ENCODE data around the gene CLEC4G.

Gene CLEC4G

DNA sequence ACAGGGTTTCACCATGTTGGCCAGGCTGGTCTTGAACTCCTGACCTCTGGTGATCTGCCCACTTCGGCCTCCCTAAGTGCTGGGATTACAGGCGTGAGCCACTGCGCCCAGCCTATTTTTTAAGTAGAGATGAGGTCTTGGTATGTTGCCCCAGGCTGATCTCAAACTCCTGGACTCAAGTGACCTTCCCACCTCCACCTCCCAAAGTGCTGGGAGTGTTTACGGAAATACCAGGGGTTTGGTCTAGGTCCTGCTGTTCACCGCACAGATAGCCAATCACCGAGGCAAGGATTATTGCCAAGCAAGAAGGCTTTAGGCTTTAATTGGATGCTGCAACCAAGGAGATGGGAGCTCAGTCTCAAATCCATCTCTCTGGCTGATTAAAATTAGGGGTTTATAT is 11.6 kb downstream of the CLEC4G start:
- DNase-seq, result no peak

DNA sequence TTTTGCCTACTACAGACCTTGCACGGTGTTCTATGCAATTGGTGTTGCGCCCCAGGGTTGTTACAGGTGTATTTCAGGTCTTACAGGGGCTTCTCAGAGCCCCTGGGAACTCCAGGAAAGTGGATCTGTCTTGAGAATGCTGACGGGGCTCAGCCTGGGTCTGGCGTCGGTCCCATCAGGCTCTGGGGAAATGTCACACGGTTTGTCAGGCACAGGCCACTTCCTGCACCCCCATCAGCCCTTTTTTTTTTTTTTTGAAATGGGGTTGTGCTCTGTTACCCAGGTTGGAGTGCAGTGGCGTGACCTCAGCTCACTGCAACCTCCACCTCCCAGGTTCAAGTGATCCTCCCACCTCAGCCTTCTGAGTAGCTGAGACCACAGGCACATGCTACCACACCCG is 13.2 kb downstream of the CLEC4G start:
- no peak for DNase-seq

- DNase-seq, result no peak
Observed at GRCh38 chr19:7716762-7717161, 15.1 kb downstream of the CLEC4G start.

DNA sequence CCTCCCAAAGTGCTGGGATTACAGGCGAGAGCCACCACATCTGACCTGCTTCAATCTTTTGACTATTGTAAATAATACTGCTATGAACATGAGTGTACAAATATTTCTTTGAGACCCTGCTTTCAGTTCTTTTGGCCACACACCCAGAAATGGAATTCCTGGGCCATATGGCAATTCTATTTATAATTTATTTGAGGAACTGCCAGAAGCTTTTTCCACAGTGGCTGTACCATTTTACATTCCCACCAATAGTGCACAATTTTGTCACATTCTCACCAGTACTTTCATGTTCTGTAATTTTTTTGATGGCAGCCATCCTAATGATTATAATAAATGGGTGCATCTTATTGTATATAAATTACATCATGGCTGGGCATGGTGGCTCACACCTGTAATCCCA is 16.2 kb downstream of the CLEC4G start:
- no peak for DNase-seq

DNA sequence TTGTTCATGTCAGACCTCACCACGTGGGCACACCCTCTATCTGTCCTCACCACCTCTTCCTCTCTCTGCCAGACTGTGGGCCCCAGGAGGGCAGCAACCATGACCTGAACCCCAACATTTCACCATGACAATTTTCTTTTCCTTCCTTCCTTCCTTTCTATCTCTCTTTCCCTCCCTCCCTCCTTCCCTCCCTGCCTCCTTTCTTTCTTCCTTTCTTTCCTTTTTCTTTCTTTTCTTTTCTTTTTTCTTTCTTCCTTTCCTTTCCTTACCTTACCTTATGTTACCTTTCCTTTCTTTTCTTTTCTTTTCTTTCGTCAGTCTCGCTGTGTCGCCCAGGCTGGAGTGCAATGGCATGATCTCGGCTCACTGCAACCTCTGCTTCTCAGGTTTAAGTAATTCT is 21.3 kb downstream of the CLEC4G start:
- no peak for DNase-seq

DNA sequence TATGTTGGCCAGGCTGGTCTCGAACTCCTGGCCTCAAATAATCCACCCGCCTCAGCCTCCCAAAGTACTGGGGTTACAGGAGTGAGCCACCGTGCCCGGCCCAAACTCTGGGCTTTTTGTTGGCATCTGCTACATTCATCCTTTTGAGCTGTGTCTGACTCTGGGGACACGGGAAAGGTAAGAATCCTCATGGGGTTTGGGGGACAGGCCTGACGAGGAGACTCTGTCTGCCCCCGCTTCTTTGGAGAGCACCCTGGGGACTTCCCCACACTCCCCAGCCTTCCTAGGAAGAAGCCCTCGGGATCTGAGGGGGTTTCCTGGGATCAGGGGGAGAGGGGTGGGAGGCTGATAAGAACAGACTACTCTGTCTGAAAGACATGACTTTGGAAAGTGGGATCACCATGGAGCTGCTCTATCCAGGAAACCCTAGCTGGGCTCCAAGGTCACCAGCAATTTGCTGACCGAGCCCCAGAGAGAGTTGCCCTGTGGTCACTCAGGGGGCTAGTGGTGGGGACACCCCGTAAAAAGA is 21.9 kb downstream of the CLEC4G start:
- DNase-seq, result no peak

DNA sequence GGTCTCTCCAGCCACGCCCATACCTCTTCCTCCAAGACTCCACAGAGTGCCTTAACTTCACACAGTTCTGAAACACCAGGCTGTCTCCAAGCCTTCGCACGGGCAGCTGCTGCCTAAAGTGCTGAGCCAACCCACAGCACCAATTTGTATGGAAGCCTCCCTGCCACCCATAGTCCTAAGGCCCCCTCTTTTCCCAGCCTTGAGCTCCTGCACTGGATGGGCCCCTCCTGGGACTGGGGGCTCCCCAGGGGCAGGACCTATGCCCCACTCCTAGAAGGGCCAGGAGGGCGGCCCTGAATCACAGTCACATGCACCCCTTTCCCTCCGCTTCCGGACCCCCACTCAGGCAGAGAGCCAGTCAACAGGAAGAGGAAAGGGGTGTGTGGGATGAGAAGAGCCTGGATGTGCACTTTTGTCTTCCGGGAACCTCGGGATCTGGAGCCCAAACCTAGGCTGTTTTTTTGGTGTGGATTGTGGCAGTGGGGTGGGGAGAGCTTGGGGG is 24.9 kb downstream of the CLEC4G start:
- DNase-seq, result no peak

DNA sequence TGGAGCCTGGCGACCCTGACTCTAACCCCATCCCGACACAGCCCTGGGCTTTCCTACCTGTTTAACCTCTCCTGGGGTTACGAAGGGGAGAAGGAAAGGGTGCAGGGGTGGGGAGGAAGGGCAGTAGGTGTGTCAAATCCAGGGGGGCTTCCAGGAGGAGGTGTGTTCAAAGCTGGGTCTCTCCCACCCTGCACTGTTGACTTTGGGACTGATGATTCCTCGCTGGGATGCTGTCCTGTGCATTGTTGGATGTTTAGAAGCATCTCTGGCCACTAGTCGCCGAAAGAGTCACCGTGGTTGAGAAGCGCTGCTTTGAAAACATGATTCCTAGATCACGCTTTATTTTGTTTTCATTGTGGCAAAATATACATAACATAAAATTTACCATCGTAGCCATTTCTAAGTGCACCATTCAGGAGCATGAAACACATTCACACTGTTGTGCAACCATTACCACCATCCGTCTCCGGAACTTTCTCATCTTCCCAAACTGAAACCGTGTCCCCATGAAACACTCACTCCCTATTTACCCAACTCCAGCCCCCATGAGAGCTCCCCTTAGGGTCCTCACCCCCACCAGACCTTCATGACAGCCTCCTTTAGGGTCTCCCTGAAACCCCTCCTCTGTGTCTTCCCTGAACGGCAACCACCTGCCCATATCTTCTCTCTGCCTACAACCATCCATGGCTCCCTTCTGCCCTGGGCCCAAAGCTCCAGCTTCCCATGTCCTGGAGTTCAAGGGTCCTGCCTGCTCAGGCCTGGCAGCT is 25.5 kb downstream of the CLEC4G start:
- DNase-seq, result no peak

GRCh38 chr19:7705387-7706187 is 26.3 kb downstream of the CLEC4G start:
- DNase-seq, result no peak

GRCh38 chr19:7704280-7705060 is 27.4 kb downstream of the CLEC4G start:
- DNase-seq, result no peak

DNA sequence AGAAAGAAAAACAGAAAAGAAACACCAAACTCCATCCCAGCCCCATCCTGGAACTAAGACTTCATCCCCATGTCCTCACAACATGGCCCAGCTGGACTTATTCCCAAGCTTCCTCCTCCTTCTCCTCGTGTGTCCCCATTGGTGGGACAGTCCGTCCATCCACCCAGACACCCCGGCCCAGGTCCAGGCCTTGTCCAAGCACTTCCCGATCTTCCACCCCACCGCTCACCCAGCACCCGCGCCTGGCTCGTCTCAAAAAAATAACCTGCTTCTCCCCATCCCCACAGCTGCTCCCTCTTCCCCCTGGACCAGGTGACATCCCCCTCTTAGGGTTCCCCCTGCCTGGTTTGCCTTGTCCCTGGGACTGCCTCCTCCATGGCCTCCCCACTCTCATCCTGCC is 28.6 kb downstream of the CLEC4G start:
- DNase-seq, result no peak

DNA sequence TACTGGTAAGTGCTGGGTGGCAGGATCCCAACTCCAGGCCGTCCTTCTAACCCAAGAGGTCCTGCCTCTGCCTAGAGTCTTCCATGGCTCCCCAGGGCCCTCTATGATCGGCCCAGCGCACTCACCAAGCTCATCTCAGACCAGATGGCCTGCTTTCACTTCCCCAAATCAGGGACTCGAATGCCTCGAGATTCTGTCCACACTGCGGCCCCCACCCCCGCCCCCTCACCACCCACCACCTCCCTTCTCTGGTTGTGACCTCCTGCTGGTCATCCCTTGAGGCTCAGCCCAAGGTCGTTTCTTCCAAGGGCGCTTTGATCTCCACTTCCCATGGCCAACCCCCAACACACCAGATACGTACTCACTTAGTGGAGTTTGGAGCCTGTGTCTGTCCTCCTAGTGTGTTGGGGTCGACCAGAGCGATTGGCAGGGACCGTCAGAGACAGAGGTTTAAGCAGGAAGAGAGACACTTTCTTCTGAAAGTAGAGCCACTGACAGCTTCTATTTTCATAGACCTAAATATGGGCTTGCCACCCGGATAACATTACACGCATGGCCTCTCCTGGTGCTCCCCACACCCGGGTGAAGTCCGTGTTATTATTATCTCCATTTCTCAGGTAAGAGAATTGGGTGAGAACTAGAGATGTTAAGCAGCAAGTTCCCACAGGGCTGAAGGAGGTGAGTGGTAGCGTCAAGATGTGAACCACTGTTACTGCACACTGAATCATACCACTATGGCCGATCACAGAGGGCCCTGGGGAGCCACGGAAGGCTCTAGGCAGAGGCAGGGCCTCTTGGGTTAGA is 30.1 kb downstream of the CLEC4G start, which contains the start of gene FCER2:
TSS of gene FCER2 (minus strand) at position 478 of the 804 bp plus-strand sequence. CDS start 2,371 bp downstream, outside the sequence.
- DNase-seq, result no peak

- DNase-seq, result no peak
Observed at GRCh38 chr19:7701049-7701653, 30.8 kb downstream of the CLEC4G start.

GRCh38 chr19:7699417-7700401 is 32.2 kb downstream of the CLEC4G start:
- no peak for DNase-seq

DNA sequence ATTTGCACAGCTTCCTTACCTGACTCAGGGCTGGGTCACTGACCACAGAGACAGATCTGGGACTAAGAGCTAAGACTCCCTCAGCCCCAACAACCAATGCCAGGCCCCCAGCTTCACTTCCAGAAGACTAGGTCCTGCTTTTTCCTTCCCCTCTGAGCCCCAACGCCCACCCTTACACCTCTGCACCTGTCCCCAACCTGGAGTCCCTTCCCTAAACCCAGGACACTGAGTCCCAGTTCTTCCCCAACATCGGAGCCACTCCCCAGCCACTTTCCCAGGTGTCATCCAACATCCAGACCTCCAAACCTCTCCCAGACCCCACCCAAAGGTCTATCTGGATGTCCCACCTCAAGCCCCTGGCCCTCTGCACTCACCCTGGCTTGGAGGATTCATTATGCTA is 32.9 kb downstream of the CLEC4G start:
- no peak for DNase-seq

DNA sequence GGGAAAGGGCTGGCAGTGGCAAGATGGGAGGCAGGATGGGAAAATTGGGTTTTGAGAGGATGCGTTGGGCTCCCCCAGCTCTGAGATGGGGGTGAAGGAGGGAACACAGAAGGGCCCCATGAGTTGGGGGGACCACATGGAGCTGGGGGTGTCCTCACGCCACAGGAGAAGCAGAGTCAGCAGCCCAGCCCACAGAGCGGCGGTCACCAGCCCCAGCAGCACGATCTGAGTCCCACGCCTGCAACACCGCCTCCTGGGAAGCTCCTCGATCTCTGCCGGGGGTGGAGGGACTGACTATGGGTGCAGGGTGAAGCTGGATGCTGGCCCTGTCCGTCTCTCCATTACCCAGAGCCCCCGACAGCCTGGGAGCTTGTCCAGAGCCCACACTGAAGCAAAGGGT is 33.3 kb downstream of the CLEC4G start:
- no peak for DNase-seq

DNA sequence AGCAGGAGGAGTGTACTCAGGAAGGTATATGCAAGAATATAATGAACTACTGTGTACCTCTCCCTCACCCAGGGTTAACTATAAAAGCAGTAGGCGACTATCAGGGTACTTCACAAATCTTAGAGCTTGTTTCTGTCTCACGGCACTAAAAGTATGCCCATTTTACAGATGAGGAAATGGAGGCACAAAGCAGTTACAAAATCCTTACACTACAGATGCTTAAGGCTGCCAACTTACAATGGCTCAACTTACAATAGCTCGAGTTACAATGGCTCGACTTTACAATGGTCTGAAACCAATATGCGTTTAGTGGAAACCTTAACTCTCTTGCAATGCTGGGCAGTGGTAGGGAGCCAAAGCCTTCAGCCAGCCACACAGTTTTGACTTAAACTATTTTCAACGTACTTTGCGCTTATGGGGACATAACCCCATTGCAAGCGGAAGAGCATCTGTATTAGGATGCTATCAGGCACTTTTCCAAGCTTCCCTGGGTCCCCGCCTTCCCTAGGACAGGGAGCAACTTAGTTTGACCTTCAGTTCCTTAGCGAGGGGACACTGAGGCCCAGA is 34.1 kb downstream of the CLEC4G start:
- DNase-seq, result no peak

- no peak for DNase-seq
Observed at GRCh38 chr19:7694499-7694898, 37.4 kb downstream of the CLEC4G start.

- DNase-seq, result no peak
Observed at GRCh38 chr19:7692417-7693088, 39.4 kb downstream of the CLEC4G start.
